Caki2 (cell line): ENCODE data around the gene ATP9B. TPM values are rescaled to one million over a fixed set of nuclear protein-coding genes. Genes with fewer than 3 reads are reported as not detected.

Experiments used
- DNase-seq: peaks from one replicate; pipeline ENCODE4 v3.0.0-alpha.2; 2015; ENCODE audit warnings: low read depth
- in situ Hi-C: cut with HindIII; loops from 2 replicates; pipeline ENCODE4 v1.10.0; 2016; ENCODE audit warnings: low sequenced_read_pairs, low pct_unique_long_range_greater_than_20kb, mixed read lengths
- total RNA-seq: library from RNA; depleted of rRNA; stranded (reverse); fragments of >200 nt; shearing (Covaris generic); gene quantifications from 2 replicates; pipeline ENCODE4 v1.2.3, GENCODE V29; 2014; ENCODE audit warnings: low replicate concordance; rRNA removed

The ATP9B gene, protein sequence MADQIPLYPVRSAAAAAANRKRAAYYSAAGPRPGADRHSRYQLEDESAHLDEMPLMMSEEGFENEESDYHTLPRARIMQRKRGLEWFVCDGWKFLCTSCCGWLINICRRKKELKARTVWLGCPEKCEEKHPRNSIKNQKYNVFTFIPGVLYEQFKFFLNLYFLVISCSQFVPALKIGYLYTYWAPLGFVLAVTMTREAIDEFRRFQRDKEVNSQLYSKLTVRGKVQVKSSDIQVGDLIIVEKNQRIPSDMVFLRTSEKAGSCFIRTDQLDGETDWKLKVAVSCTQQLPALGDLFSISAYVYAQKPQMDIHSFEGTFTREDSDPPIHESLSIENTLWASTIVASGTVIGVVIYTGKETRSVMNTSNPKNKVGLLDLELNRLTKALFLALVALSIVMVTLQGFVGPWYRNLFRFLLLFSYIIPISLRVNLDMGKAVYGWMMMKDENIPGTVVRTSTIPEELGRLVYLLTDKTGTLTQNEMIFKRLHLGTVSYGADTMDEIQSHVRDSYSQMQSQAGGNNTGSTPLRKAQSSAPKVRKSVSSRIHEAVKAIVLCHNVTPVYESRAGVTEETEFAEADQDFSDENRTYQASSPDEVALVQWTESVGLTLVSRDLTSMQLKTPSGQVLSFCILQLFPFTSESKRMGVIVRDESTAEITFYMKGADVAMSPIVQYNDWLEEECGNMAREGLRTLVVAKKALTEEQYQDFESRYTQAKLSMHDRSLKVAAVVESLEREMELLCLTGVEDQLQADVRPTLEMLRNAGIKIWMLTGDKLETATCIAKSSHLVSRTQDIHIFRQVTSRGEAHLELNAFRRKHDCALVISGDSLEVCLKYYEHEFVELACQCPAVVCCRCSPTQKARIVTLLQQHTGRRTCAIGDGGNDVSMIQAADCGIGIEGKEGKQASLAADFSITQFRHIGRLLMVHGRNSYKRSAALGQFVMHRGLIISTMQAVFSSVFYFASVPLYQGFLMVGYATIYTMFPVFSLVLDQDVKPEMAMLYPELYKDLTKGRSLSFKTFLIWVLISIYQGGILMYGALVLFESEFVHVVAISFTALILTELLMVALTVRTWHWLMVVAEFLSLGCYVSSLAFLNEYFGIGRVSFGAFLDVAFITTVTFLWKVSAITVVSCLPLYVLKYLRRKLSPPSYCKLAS
- total RNA-seq: 60.4 and 64.0 TPM in 2 replicates

DNA sequence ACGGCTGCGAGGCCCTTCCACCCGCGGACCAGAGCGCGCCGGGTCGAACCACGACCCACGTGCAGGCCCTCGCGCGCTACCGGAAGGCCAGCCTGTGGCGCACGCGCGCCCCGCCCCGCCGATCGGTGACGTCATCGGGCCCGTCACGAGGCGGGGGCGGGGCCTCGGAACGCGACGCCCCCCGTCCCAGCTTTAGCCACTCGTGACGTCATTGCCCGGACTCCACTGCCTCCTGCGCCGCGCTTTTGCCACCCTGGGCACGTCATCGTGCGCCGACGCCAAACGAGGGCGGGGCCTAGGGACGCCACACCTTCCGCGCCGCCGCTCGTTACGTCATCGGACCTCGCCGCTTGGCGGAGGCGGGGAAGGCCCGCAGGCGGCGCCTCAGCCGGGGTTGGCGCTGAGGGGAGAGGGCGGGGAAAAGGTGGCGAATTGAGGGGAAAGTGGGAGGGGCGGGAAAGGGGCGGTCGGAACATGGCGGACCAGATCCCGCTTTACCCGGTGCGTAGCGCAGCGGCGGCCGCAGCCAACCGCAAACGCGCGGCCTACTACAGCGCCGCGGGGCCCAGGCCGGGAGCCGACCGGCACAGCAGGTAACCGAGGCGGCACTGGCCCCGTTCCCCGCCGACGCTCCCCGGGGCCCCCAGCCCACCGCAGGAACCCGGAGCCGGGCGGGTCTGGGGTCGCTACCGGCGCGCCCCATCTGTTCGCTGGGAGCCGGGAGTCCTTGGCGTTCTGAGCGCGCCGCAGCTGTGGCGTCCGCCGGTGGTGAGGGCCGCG is at the start of gene ATP9B:
TSS of gene ATP9B (plus strand) at position 458 of the 780 bp plus-strand sequence. CDS start at position 475, 17 bp downstream.
- DNase-seq: peak; percentile 95
- in situ Hi-C loops: no loop called here

- in situ Hi-C loops: no loop called here
- DNase-seq: peak; percentile 9
Observed at GRCh38 chr18:79019881-79020280, 49.3 kb upstream of the ATP9B start.

DNA sequence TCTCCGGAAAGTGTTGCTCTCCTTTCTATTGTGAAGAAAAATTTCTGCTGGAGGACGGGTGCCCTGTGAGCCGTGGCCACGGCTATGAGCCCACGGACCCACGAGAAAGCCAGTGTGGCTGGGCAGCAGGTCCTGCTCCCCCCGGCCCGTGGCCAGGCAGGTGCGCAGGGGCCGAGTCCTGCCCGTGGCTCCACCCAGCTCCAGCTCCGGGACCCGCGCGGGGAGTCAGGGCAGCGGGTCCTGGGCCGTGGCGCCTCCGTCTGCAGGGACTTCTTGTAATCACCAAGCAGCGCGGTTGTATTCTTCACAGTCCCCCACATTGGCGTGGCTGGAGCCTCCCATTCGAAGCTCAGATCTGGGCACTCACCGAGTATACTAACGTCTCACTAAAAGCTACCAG is 46.6 kb upstream of the ATP9B start:
- DNase-seq: no peak
- in situ Hi-C loops: no loop called here

- no peak for DNase-seq
- in situ Hi-C loops: no loop called here
Observed at GRCh38 chr18:79026491-79026890, 42.7 kb upstream of the ATP9B start.

DNA sequence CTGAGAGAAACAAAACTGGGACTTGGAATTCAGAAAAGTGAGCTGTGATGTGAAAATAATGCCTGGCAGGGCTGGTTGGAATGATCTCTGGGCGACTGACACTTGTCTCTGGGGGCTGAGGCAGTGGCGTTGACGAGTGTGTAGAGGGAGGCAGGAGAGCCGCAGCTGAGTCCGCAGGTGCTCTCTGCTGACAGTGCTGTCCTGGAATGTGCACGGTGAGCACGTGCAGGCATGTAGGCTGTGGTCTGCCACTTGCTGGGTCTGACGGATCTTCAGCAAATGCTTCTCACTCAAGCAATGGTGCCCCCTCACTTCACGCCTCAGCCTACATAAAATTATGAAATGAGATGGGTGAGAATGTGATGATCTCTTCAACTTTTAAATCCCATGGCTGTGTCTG is 38.5 kb upstream of the ATP9B start:
- DNase-seq: no peak
- in situ Hi-C loops: no loop called here

DNA sequence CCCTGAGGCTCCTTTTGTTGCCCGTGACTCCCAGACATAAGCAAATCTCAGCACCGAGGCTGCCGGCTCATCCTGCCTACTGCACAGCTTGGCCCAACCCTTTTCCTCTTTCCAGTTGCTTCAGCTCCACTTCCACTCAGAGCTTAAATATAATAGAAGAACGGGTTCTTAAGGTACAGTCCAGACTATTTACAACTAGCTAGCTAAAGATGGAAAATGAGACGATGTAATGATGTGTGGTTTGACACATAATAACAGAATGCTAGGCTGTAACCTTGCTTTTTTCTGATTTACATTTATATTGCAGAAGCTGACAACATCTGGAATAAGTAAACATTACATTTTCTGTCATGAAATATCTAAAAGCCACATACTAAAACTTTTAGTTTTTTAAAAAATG is 26.9 kb upstream of the ATP9B start:
- in situ Hi-C loops: no loop called here
- DNase-seq: no peak

GRCh38 chr18:79043288-79043687 is 25.9 kb upstream of the ATP9B start:
- in situ Hi-C loops: no loop called here
- DNase-seq: no peak

DNA sequence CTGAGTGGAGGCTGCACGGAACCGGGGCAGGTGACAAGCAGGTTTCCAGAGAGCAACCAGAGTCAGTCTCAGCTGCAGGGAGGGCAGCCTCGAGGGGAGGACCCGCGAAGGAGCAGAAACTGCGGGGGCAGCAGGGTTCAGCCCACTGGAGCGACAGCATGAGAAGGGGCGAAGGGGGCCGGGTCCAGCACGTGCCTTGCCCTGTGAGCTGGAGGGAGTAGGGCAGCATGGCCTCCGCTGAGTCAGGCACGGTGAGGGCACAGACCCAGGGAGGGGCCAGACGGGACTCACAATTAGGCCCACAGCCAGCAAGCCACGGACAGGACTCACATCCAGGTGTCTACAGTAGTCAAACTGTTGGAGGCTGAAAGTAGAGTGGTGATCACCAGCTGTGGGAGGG is 22.7 kb upstream of the ATP9B start:
- DNase-seq: no peak

DNA sequence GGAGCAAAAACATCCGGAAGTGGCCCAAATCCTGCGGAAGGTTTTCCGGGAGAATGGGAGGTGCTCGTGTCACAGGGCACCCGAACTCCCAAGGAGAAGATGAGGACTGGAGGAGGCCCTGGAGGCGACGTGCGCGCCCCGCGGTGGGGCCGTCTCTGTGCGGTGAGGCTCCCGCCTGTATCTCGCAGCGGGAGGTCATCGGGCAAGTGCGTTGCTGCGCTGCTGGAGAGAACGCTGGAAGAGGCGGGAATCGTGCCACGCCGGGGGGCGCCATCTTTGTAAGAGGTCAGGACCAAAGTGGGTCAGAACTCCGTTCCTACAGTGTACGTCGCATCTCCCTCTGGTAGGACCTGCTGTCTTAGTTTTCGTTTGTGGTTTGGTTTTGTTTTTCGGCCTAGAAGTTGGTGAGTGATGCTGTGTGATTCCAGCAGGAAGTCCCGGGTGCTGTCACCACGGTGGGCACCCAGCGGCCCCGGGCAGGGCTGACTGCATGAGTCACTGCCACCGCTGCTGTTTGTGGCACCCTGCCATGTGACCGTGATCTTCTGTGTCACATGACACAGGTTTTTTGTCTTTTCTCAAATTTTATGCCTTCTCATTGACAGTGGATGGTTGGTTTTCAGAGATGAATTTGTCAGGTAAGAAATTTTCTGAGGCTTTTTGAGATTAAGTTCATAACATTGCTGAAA is 21.5 kb upstream of the ATP9B start:
- no peak for DNase-seq
- in situ Hi-C loops: no loop called here

More for the DNA sequence above, 22.7 kb upstream of the ATP9B start:
- in situ Hi-C loops: no loop called here

DNA sequence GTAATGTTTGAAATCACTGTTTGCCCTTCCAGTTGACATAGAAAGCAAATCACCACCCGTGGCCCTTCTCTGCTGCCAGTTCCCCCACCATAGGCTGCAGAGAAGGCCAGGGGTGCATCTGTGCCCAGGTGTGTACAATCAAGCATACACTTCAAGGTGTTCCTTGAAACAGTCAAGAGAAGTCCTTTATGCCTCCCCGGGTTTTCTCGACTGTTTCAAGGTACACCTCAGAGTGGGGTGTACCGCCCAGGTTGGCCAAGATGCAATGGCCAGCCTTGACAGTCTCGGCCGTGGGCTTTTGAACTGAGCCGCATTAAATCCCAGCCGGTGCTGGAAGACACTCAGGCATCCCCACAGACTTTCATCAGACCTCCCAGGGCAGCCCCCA is 21.0 kb upstream of the ATP9B start:
- no peak for DNase-seq
- in situ Hi-C loops: no loop called here

- in situ Hi-C loops: no loop called here
- DNase-seq: no peak
Observed at GRCh38 chr18:79049506-79049905, 19.7 kb upstream of the ATP9B start.

- in situ Hi-C loops: no loop called here
- no peak for DNase-seq
Observed at GRCh38 chr18:79050005-79050404, 19.2 kb upstream of the ATP9B start.

- in situ Hi-C loops: no loop called here
- no peak for DNase-seq
Observed at GRCh38 chr18:79056827-79057367, 12.3 kb upstream of the ATP9B start.

- DNase-seq: no peak
- in situ Hi-C loops: no loop called here
Observed at GRCh38 chr18:79058007-79058406, 11.2 kb upstream of the ATP9B start.

GRCh38 chr18:79062806-79063205 is 6.4 kb upstream of the ATP9B start:
- no peak for DNase-seq
- in situ Hi-C loops: no loop called here

- no peak for DNase-seq
- in situ Hi-C loops: no loop called here
Observed at GRCh38 chr18:79064228-79064627, 5.0 kb upstream of the ATP9B start.

DNA sequence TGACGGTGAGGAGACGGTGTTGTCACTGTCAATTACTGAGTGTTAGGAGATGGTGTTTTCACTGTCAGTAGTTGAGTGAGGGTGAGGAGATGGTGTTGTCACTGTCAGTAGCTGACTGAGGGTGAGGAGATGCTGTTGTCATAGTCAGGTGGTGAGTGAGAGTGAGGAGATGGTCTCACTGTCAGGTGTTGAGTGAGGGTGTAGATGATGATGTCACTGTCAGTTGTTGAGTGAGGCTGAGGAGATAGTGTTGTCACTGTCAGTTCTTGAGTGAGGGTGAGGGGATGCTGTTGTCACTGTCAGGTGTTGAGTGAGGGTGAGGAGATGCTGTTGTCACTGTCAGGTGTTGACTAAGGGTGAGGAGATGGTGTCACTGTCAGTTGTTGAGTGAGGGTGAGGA is 3.4 kb upstream of the ATP9B start:
- in situ Hi-C loops: no loop called here
- no peak for DNase-seq
